GM23338 (cell line): ENCODE results near the gene SIAH1. TPM values are rescaled to one million over a fixed set of nuclear protein-coding genes. Genes with fewer than 3 reads are reported as not detected.

ENCODE experiments used
- REST ChIP-seq: IDR thresholded peaks from one replicate; pipeline ENCODE4 v1.6.1; 2018; ENCODE audit warnings: antibody characterized with exemption; ENCODE audit not compliant: unreplicated experiment
- ZNF331 ChIP-seq: fragments of 250-450 bp; sonication (Bioruptor Pico); IDR thresholded peaks from 2 replicates; pipeline ENCODE4 v1.5.0; 2020; ENCODE audit warnings: low read depth, mild to moderate bottlenecking, moderate library complexity
- ZNF462 ChIP-seq: fragments of 250-450 bp; sonication (Bioruptor Pico); IDR thresholded peaks from 2 replicates; pipeline ENCODE4 v1.5.0; 2020; ENCODE audit warnings: mild to moderate bottlenecking, moderate library complexity
- polyA plus RNA-seq: library from polyadenylated mRNA; unstranded; fragments of >200 nt; fragmentation: Nextera tagmentation; extraction: Ambion mirVana; gene quantifications from 2 replicates; pipeline ENCODE4 v1.2.1, GENCODE V29; 2016
- total RNA-seq: library from RNA; depleted of rRNA; stranded (reverse); fragments of >200 nt; shearing (Covaris generic); gene quantifications from 2 replicates; pipeline ENCODE4 v1.2.3, GENCODE V29; 2014
- TF ChIP-seq, protein P1 (sequence below): IDR thresholded peaks from 2 replicates; pipeline ENCODE4 v1.6.1; 2016; ENCODE audit warnings: antibody characterized with exemption

SIAH1 gene
- total and polyA plus RNA-seq, 2 experiments from 2014 or later = 42.0 to 52.7 TPM

DNA sequence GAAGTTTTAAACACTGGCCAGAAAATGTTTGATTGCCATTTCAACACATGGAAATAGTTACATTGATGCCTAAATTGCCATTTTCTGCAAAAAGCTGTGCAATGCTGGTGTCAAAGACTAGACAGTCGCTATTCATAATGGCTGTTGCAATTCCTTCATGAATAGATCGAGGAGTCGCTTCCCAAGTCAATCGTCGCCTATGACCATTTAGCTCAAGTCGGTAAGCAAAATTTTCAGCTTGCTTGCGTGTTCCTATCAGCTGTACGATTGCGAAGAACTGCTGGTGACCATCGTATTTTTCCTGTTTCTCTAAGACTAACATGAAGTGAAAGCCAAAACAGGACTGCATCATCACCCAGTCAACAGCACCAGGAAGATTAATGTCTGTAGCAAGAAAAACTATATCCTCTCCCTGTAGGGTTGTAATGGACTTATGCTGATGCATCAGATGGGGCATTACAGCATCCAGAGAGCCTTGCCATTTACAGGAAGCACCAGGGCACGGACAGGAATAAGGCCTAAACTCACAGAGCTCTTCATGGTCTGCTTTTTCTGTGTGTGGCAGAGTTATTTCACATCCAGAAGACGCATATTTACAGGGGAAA lies 23.6 kb downstream of the SIAH1 start (continued):
- no peak for TF ChIP-seq ZNF462
- TF ChIP-seq, protein P1, sequence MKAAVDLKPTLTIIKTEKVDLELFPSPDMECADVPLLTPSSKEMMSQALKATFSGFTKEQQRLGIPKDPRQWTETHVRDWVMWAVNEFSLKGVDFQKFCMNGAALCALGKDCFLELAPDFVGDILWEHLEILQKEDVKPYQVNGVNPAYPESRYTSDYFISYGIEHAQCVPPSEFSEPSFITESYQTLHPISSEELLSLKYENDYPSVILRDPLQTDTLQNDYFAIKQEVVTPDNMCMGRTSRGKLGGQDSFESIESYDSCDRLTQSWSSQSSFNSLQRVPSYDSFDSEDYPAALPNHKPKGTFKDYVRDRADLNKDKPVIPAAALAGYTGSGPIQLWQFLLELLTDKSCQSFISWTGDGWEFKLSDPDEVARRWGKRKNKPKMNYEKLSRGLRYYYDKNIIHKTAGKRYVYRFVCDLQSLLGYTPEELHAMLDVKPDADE = no peak
- no peak for TF ChIP-seq ZNF331 (CRISPR knock-in tag)
- no peak for TF ChIP-seq REST
